OCI-LY7 (cell line): ENCODE results near the gene PPFIA4. TPM values are rescaled to one million over a fixed set of nuclear protein-coding genes. Genes with fewer than 3 reads are reported as not detected.

ENCODE experiments used
- BruUV-seq: library from RNA; stranded (reverse); fragments of 400-500 nt; replicated peaks from 2 replicates; lab custom pipeline; 2021; lab: Mats Ljungman, UMichigan
- CTCF ChIA-PET: fragments of 300-600 bp; sonication (Branson Sonifier 250); formaldehyde crosslinking; loops from one replicate; lab custom pipeline; 2022; ENCODE audit warnings: antibody characterized with exemption; ENCODE audit not compliant: unreplicated experiment; lab: Charles Lee
- POLR2A ChIA-PET: fragments of 300-600 bp; sonication (Branson Sonifier 250); formaldehyde crosslinking; loops from one replicate; lab custom pipeline; 2022; ENCODE audit warnings: antibody characterized with exemption; lab: Charles Lee
- DNase-seq: peaks from one replicate; pipeline ENCODE4 v3.0.0-alpha.2; 2015; ENCODE audit warnings: low spot score
- H2AFZ ChIP-seq: fragments of 200-600 bp; sonication (generic), shearing (Covaris generic); 2 replicates; pipeline ENCODE4 v1.6.1; 2014; ENCODE audit warnings: mild to moderate bottlenecking, antibody characterized with exemption, low read length, moderate library complexity
- H3K27ac ChIP-seq: fragments of 200-600 bp; sonication (generic); 2 replicates; pipeline ENCODE4 v1.5.1; 2014; ENCODE audit warnings: mixed run types, low read depth, mild to moderate bottlenecking, moderate library complexity, low read length, inconsistent platforms; ENCODE audit not compliant: poor library complexity, severe bottlenecking
- H3K36me3 ChIP-seq: fragments of 200-600 bp; sonication (generic); 2 replicates; pipeline ENCODE4 v1.6.1; 2014; ENCODE audit warnings: mild to moderate bottlenecking, antibody characterized with exemption, low read length, moderate library complexity, mixed read lengths; ENCODE audit not compliant: insufficient read depth
- H3K4me1 ChIP-seq: fragments of 200-600 bp; sonication (generic); 2 replicates; pipeline ENCODE4 v1.5.1; 2014; ENCODE audit warnings: mild to moderate bottlenecking, low read length; ENCODE audit not compliant: insufficient read depth, poor library complexity, severe bottlenecking
- H3K4me2 ChIP-seq: fragments of 200-600 bp; sonication (generic); 2 replicates; pipeline ENCODE4 v1.6.1; 2014; ENCODE audit warnings: mild to moderate bottlenecking, low read length
- H3K4me3 ChIP-seq: fragments of 200-600 bp; sonication (generic); 2 replicates; pipeline ENCODE4 v1.5.1; 2014; ENCODE audit warnings: mild to moderate bottlenecking, low read depth, low read length; ENCODE audit not compliant: poor library complexity, severe bottlenecking
- H3K79me2 ChIP-seq: fragments of 200-600 bp; sonication (generic); 2 replicates; pipeline ENCODE4 v1.6.1; 2016; ENCODE audit warnings: low read depth, mild to moderate bottlenecking, low read length, moderate library complexity, mixed read lengths; ENCODE audit not compliant: insufficient read depth
- H3K9me2 ChIP-seq: fragments of 200-600 bp; sonication (generic); 2 replicates; pipeline ENCODE4 v1.6.1; 2016; ENCODE audit warnings: mild to moderate bottlenecking, low read length, mixed read lengths; ENCODE audit not compliant: insufficient read depth
- H3K9me3 ChIP-seq: fragments of 200-600 bp; sonication (generic); 2 replicates; pipeline ENCODE4 v1.6.1; 2014; ENCODE audit warnings: mild to moderate bottlenecking, mixed run types, low read length, mixed read lengths
- H4K20me1 ChIP-seq: fragments of 200-600 bp; sonication (generic); 2 replicates; pipeline ENCODE4 v1.6.1; 2014; ENCODE audit warnings: mild to moderate bottlenecking, antibody characterized with exemption, low read length, moderate library complexity, mixed read lengths; ENCODE audit not compliant: insufficient read depth
- EZH2phosphoT487 ChIP-seq: fragments of 200-600 bp; sonication (generic); IDR thresholded peaks from 2 replicates; pipeline ENCODE4 v1.6.1; 2018; ENCODE audit warnings: low read depth, borderline replicate concordance, mild to moderate bottlenecking, mixed run types, antibody characterized with exemption, low read length, moderate library complexity, mixed read lengths
- intact Hi-C: fragments of 100-400 bp; cut with micrococcal nuclease; formaldehyde crosslinking; loops from one replicate; pipeline ENCODE4 v1.10.0; 2022; ENCODE audit not compliant: unreplicated experiment
- total RNA-seq, 2 experiments: library from RNA; depleted of rRNA in 1 of 2; stranded (reverse); fragments of >200 nt in 1 of 2; shearing (Covaris generic) in 1 of 2; gene quantifications; 2 replicates each; pipeline ENCODE4 v1.2.3, GENCODE V29; 2014 to 2022
- TF ChIP-seq, protein P1 (sequence below): fragments of 200-600 bp; sonication (generic); conservative IDR thresholded peaks from 2 replicates; pipeline ENCODE4 v1.5.1; 2014; ENCODE audit warnings: mild to moderate bottlenecking, antibody characterized with exemption, low read length, moderate library complexity, mixed read lengths

Gene PPFIA4
- total RNA-seq, 2 experiments from 2014 or later: 0.03 to 2.7 TPM

DNA sequence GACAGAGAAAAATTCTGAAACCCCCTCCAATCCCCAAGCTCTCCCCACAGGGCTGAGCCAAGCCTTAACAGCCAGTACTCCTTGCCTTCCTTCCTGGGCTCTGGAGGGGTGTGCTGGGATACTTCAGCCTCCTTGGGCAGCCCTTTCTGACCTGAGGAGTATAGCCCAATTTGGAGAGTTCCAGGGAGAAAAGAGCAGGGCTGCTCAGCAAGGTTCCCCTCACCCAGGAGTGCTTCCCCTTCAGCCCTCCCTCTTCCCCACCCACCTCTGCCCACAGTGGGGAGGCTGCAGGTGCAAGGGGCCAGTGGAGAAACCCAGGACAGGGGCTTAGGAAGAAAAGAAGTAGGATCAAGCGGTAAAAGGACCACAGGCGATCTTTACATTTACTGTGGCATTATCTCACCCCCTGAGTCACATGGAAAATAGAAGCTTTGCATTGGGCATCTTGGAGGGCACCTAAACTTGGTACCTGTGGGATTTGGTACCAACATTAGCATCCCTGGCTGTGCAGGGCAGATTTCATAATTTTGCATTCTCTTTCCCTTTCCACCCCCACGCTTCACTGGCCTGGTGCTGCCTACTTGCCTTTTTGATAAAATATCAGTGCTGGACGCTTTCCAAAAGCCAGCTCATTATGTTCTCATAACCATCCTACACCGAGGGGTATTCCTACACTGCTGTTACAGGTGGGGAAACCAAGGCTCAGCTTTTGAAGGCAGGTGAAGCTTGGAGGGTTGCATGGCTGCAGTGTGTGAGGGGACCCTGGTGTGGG, 98.4 kb downstream of the PPFIA4 start:
- Histone ChIP-seq H2AFZ (no peak overlapping the region), H3K4me3 (no peak overlapping the region), H3K9me3 (no peaks in the 10 kb centered on the region), H3K4me1 (no peaks in the 10 kb centered on the region), H3K79me2 (no peaks in the 10 kb centered on the region), H3K9me2 (no peaks in the 10 kb centered on the region), H3K36me3 (no peaks in the 10 kb centered on the region), H4K20me1 (no peaks in the 10 kb centered on the region), H3K4me2 (no peak overlapping the region), H3K27ac (no peak overlapping the region)
- POLR2A ChIA-PET: no interaction called here
- CTCF ChIA-PET: interaction anchor here (0.6 kb wide), 1 partner anchor 99 kb away, joined by 3 read pairs; the partner anchor contains the start of gene PPFIA4
- DNase-seq: no peak
- TF ChIP-seq, protein P1, sequence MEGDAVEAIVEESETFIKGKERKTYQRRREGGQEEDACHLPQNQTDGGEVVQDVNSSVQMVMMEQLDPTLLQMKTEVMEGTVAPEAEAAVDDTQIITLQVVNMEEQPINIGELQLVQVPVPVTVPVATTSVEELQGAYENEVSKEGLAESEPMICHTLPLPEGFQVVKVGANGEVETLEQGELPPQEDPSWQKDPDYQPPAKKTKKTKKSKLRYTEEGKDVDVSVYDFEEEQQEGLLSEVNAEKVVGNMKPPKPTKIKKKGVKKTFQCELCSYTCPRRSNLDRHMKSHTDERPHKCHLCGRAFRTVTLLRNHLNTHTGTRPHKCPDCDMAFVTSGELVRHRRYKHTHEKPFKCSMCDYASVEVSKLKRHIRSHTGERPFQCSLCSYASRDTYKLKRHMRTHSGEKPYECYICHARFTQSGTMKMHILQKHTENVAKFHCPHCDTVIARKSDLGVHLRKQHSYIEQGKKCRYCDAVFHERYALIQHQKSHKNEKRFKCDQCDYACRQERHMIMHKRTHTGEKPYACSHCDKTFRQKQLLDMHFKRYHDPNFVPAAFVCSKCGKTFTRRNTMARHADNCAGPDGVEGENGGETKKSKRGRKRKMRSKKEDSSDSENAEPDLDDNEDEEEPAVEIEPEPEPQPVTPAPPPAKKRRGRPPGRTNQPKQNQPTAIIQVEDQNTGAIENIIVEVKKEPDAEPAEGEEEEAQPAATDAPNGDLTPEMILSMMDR: no peak
- TF ChIP-seq EZH2phosphoT487: no peak
- intact Hi-C loops: no loop called here
- no TSS peak for BruUV-seq

DNA sequence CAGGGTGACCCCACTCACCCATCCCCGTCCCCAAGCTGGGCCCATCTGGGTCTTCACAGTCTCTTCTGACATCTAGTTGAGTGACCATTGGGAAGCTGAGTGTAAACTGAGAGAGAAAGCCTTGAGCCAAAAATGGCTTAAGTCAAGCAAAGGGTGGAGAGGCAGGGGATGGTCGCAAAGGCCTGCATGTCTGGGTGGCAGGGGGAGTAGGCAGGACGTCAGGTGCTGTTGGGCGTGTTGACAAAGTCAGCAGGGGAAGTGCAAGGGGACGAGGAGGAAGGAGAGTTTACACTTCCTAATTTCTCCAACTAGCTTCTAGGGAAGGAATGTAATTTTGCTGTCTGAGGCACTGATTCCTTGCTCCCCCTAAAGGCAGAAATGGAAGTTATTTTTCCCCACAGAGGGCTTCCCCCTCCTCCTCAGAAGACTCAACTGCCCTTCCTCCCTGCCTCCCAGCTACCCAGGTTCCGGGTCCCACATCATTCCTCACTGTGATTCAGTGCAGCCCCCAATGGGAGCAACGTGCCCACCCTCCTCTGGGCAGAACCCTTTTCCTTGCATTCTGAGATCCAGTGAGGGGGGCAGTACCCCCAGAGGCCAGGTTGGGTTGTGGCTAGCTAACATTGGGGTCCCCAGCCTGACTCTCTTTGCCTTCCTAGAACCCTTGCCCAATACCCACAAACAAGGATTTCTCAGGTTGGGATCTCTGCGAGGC, 100.0 kb downstream of the PPFIA4 start:
- POLR2A ChIA-PET: no interaction called here
- no peaks in the 10 kb centered on the region for H3K36me3 ChIP-seq
- no peak overlapping the region for H2AFZ ChIP-seq
- no peaks in the 10 kb centered on the region for H3K9me2 ChIP-seq
- no peaks in the 10 kb centered on the region for H3K9me3 ChIP-seq
- intact Hi-C loops: no loop called here
- no peak for DNase-seq
- no peaks in the 10 kb centered on the region for H4K20me1 ChIP-seq
- H3K4me3 ChIP-seq: no peak overlapping the region
- no peak overlapping the region for H3K27ac ChIP-seq
- no TSS peak for BruUV-seq
- TF ChIP-seq EZH2phosphoT487: no peak
- TF ChIP-seq, protein P1: peak; percentile 44; the same call in 1 of the 2 replicates
- no peak overlapping the region for H3K4me2 ChIP-seq
- CTCF ChIA-PET: no interaction called here
- no peaks in the 10 kb centered on the region for H3K79me2 ChIP-seq
- H3K4me1 ChIP-seq: no peaks in the 10 kb centered on the region
